ENCODE results near the gene MPPED1. TPM values are rescaled to one million over a fixed set of nuclear protein-coding genes. Genes with fewer than 3 reads are reported as not detected.

The MPPED1 gene
- total and polyA plus RNA-seq, 5 donors, result 0.05 to 0.38 TPM; not detected in 3

DNA sequence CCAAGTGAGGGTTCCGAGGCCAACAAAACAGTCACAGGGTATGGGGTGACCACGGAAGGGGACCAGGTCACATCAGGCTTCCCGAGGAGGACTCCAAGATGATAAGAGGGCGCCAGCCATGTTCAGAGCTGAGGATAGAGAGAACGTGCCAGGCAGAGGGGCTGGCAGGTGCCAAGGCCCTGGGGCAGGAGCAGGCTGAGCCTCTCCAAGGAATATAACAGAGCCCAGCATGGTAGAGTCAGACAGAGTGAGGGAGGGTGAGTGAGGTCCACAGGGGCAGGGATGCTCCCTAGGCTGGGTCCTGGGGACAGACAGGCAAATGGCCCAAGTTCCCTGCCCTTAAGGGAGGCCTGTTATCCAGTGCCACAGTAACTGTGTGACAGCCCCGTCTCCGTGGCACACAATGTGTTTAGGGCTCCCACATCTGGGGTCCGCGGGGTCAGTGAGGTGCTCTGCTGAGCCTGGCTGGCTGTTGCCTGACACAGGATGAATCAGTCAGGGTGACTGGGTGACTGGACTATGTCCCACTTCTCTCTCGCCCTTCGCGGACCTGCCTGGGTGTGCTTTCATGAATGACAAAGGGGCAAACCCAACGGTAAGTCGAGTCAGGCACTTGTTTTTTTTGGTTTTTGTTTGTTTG is 105.3 kb downstream of the MPPED1 start:
- no peak overlapping the region for H3K27ac ChIP-seq (ENCODE audit: low read length)
- ATAC-seq (no peak), DNase-seq (no peak)
- no peaks in the 10 kb centered on the region for H3K9me3 ChIP-seq (ENCODE audit: control insufficient read depth, low read length)
- H3K4me1 ChIP-seq (ENCODE audit: control insufficient read depth, insufficient read depth, low read length), result no peaks in the 10 kb centered on the region
- H3K27me3 ChIP-seq (ENCODE audit: control insufficient read depth, insufficient read depth), result no peaks in the 10 kb centered on the region
- no peak overlapping the region for H3K4me3 ChIP-seq (ENCODE audit: low read length)
- WGBS, result 78% methylated on average over 14 of the region's 14 CpGs
- intact Hi-C loops (cut with DNase I), result no loop called here

DNA sequence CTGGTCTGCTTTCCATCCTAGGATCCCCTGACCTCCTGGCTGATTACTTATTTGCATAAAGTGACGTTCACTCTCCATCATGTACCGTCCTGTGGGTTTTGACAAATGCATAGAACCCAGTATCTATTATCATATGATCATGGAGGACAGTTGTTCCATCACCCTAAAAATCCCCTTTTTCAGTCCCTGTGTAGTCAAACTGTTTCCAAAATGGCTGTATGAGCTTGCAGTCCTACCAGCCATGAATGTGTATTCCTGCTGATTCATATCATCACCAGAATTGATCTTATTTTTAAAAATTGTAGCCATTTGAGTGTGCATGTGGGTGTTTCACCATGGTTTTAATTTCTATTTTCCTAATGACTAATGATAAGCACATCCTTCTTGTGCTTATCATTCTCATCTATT is 108.8 kb downstream of the MPPED1 start:
- H3K27ac ChIP-seq (ENCODE audit: low read length), result no peak overlapping the region
- ATAC-seq (no peak), DNase-seq (no peak)
- intact Hi-C loops (cut with DNase I), result no loop called here
- H3K4me1 ChIP-seq (ENCODE audit: control insufficient read depth, insufficient read depth, low read length), result no peaks in the 10 kb centered on the region
- 59% methylated on average over 2 of the region's 2 CpGs for WGBS
- H3K4me3 ChIP-seq (ENCODE audit: low read length), result no peak overlapping the region
- H3K27me3 ChIP-seq (ENCODE audit: control insufficient read depth, insufficient read depth), result no peaks in the 10 kb centered on the region
- H3K9me3 ChIP-seq (ENCODE audit: control insufficient read depth, low read length), result no peaks in the 10 kb centered on the region

DNA sequence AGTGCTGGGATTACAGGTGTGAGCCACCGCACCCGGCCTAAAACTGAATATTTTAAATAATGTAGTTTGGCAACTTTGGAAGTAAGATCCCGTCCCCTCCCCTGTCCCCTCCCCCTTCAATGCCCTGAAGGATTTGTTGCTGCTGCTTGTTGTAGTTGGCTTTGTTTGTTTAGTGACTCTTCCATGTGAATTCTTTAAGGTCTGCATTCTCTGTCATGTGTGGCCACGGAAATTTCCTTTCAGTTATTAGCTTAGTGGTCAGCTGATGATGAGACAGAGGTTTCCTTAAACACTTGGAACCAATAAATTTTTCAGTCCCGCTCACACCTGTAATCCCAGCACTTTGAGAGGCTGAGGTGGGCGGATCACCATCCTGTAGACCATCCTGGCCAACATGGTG is 109.9 kb downstream of the MPPED1 start:
- H3K27me3 ChIP-seq (ENCODE audit: control insufficient read depth, insufficient read depth), result no peaks in the 10 kb centered on the region

DNA sequence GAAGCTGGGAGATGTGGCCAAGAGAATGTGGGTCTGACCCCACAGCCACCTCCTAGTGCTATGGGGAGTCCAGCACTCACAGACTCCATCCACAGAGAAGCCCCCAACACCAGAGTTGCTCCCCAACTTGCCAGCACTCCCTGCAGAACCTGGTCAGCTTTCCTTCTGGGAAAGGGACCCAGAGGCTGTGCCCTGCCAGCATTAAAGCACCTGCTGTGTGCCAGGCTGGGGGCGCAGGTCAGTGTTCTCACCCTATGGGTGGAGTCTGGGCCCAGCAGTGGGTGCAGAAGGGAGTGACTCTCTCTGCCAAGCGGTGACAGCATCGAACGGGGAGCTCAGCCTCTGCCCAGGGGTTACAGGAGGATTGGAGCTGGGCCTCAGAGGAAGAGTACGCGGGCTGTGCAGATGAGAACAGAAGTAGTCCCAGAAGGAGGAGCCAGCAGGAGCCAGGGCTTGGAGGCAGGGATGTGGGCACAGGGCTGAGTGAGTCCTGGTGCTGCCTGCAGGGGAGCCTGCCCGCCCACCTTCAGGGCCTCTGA is 114.4 kb downstream of the MPPED1 start:
- H3K4me1 ChIP-seq (ENCODE audit: control insufficient read depth, insufficient read depth, low read length), result no peaks in the 10 kb centered on the region
- DNase-seq (no peak), ATAC-seq (no peak)
- intact Hi-C loops (cut with DNase I), result no loop called here
- H3K27me3 ChIP-seq (ENCODE audit: control insufficient read depth, insufficient read depth), result no peaks in the 10 kb centered on the region
- H3K27ac ChIP-seq (ENCODE audit: low read length), result no peak overlapping the region
- WGBS, result 87% methylated on average over 7 of the region's 7 CpGs
- no peak overlapping the region for H3K4me3 ChIP-seq (ENCODE audit: low read length)
- H3K9me3 ChIP-seq (ENCODE audit: control insufficient read depth, low read length), result no peaks in the 10 kb centered on the region

More for the DNA sequence above, 109.9 kb downstream of the MPPED1 start:
- no peaks in the 10 kb centered on the region for H3K9me3 ChIP-seq (ENCODE audit: control insufficient read depth, low read length)
- H3K4me3 ChIP-seq (ENCODE audit: low read length), result no peak overlapping the region
- ATAC-seq (no peak), DNase-seq (no peak)
- WGBS, result 84% methylated on average over 6 of the region's 6 CpGs
- intact Hi-C loops (cut with DNase I), result no loop called here
- no peak overlapping the region for H3K27ac ChIP-seq (ENCODE audit: low read length)
- H3K4me1 ChIP-seq (ENCODE audit: control insufficient read depth, insufficient read depth, low read length), result no peaks in the 10 kb centered on the region

DNA sequence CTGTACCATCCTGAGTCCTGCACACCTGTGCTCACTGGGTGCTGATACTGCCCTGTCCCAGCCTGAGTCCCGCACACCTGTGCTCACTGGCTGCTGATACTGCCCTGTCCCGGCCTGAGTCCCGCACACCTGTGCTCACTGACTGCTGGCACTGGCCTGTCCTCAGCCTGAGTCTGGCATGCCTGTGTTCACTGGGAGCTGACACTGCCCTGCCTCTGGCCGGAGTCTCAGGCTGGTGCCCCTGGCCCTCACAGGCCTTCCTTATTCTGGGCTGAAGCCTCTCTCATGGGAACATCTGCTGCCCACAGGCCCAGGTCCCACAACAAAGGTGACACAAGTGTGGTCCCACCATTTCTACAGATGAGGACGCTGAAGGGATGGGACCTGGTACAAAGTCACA is 115.1 kb downstream of the MPPED1 start:
- Histone ChIP-seq H3K27me3 (ENCODE audit: control insufficient read depth, insufficient read depth) (no peaks in the 10 kb centered on the region), H3K4me1 (ENCODE audit: control insufficient read depth, insufficient read depth, low read length) (no peaks in the 10 kb centered on the region), H3K27ac (ENCODE audit: low read length) (no peak overlapping the region), H3K4me3 (ENCODE audit: low read length) (no peak overlapping the region), H3K9me3 (ENCODE audit: control insufficient read depth, low read length) (no peaks in the 10 kb centered on the region)
- WGBS, result 85% methylated on average over 5 of the region's 5 CpGs
- intact Hi-C loops (cut with DNase I), result no loop called here
- no peak for ATAC-seq
- DNase-seq, result no peak

DNA sequence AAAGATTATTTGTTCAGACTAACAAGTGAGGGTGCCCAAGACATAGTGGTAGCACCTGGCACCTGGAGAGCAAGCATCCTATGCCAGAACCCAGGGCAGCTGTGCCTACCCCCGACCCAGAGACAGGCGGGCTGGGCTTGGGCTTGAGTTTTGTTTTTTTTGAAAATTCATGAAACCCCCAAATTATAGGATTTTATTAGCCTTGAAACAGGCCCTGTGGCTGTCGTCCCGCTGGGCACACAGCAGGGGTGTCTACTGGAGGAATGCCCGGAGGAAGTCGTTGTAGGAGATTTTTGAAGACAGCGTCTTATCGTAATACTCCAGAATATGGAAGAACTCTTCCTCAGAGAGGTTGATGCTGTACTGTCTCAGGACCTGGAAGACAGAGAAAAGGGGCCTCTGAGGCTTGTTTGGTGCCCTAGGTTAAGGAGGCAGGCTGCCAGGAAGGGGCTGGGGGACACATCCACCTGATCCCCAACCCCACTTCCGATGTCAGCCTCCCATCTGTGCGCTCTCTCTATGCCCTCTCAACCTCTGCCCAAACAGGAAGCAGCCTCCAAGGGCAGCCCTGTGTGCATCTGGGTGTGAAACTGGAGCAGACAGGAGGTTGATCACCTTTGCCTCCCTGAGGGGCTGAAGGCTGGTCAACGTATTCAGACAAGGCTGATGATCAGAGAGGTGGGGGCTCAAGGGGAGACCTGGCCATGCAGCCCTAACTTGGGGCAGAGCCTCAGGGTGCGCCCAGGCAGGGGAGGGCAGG is 117.0 kb downstream of the MPPED1 start:
- WGBS, result 63% methylated on average over 12 of the region's 12 CpGs

DNA sequence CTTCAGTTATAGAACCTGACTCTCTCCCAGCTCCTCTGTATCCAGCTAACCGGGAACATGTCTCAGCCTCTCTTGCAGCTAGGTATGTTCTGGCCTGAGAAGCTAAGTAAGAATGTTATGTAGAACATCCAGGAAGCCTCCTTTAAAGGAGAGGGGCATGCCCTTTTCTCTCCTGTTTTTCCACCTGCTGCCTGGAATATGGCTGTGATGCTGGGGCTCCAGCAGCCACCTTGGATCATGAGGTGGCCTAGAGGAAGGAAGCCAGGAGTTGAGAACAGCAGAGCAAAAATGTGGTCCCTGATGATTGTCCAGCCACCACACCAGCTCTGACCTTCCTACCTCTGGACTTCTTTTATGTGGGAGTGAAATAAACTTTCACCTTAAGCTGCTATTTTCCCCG is 117.6 kb downstream of the MPPED1 start:
- DNase-seq (no peak), ATAC-seq (no peak)
- Histone ChIP-seq H3K4me1 (ENCODE audit: control insufficient read depth, insufficient read depth, low read length) (no peaks in the 10 kb centered on the region), H3K4me3 (ENCODE audit: low read length) (no peak overlapping the region), H3K27ac (ENCODE audit: low read length) (no peak overlapping the region), H3K9me3 (ENCODE audit: control insufficient read depth, low read length) (no peaks in the 10 kb centered on the region), H3K27me3 (ENCODE audit: control insufficient read depth, insufficient read depth) (no peaks in the 10 kb centered on the region)
- 95% methylated on average over 2 of the region's 2 CpGs for WGBS
- intact Hi-C loops (cut with DNase I), result no loop called here

More for the DNA sequence above, 117.0 kb downstream of the MPPED1 start:
- DNase-seq, result no peak
- no peak overlapping the region for H3K4me3 ChIP-seq (ENCODE audit: low read length)
- H3K27me3 ChIP-seq (ENCODE audit: control insufficient read depth, insufficient read depth), result no peaks in the 10 kb centered on the region
- intact Hi-C loops (cut with DNase I), result no loop called here
- no peaks in the 10 kb centered on the region for H3K9me3 ChIP-seq (ENCODE audit: control insufficient read depth, low read length)
- ATAC-seq, result no peak
- no peak overlapping the region for H3K27ac ChIP-seq (ENCODE audit: low read length)
- no peaks in the 10 kb centered on the region for H3K4me1 ChIP-seq (ENCODE audit: control insufficient read depth, insufficient read depth, low read length)

DNA sequence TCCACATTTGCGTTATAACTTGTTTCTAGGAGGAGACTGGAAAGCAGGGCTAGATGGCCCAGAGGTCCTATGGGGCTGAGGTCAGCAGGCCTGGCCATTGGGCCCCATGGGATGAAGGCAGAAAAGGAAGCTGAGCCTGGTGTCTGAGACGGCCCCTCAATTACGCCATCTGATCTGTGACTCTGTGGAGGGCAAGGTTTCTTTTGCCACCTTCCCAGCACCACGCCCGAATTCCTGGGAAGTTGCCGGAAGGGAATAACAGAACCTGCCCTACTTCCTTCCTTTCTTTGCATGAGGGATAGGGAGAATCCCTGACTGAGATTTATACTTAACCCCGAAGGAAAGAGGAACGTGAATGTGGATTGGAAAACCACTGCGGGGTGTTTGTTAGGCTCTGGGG is 118.1 kb downstream of the MPPED1 start:
- no peak for DNase-seq
- intact Hi-C loops (cut with DNase I), result no loop called here
- no peaks in the 10 kb centered on the region for H3K27me3 ChIP-seq (ENCODE audit: control insufficient read depth, insufficient read depth)

DNA sequence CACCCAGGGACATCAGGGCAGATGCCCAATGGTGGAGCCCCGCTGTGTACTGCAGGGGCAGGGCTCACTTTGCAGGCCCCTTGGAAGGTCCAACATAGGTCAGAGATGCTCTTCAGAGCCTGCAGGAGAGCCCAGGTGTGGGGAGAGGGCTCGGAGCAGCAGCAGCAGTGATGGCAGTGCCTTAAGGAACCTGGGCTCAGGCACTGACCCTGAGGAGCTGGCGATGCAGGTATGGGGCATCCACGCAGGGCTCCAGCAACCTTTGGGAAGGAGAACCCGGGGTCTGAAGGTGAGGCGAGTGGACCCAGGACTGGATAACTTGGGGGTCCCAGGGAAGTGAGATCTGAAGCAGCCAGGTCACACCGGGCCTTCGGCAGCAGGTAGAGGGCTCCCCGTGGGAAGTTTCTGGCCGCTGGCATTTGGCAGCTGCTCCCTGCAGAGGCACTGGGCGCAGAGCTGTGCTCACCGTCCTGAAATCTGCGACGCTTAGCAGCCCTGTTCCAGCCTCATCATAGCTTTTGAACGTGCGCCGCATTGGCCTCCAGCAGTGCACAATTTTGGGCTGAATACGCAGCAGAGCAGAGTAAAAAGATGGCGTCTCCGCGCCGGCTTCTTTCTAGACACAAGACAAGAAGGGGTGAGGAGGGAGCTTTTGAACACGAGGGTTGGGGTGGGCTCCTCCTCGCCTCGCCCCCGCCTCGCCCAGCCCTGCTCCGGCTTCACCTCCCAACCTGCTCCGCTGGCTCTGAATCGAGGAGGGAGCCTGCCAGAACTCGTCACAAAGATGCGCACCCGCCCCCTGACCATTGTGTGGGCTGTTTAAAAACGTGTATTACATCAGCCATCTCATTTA is 118.8 kb downstream of the MPPED1 start:
- Histone ChIP-seq H3K4me1 (ENCODE audit: control insufficient read depth, insufficient read depth, low read length) (no peaks in the 10 kb centered on the region), H3K27ac (ENCODE audit: low read length) (no peak overlapping the region), H3K27me3 (ENCODE audit: control insufficient read depth, insufficient read depth) (no peaks in the 10 kb centered on the region), H3K9me3 (ENCODE audit: control insufficient read depth, low read length) (no peaks in the 10 kb centered on the region), H3K4me3 (ENCODE audit: low read length) (no peak overlapping the region)
- no peak for ATAC-seq
- intact Hi-C loops (cut with DNase I), result no loop called here
- 84% methylated on average over 34 of the region's 34 CpGs for WGBS
- DNase-seq, result no peak

More for the DNA sequence above, 118.1 kb downstream of the MPPED1 start:
- no peak for ATAC-seq
- 74% methylated on average over 9 of the region's 9 CpGs for WGBS
- no peaks in the 10 kb centered on the region for H3K4me1 ChIP-seq (ENCODE audit: control insufficient read depth, insufficient read depth, low read length)
- no peaks in the 10 kb centered on the region for H3K9me3 ChIP-seq (ENCODE audit: control insufficient read depth, low read length)
- no peak overlapping the region for H3K4me3 ChIP-seq (ENCODE audit: low read length)
- H3K27ac ChIP-seq (ENCODE audit: low read length), result no peak overlapping the region

DNA sequence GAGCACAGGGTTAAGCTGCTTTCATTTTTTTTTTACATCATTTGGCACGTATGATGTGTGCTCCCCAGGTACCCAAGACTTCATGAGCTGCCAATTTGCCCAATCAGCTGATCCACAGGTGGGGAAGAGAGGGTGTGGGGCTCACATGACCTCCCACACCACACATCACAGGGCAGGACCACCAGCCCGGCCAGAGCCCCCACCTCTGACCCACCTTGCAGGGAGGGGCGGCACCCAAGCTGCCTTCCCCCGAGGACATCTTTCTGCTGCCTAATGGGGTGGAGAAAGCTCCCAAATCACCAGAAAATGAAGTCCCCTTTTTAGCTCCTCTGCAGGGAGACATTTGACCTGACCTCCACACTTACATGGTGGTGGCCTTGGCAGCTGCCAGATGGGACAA is 119.8 kb downstream of the MPPED1 start:
- intact Hi-C loops (cut with DNase I), result no loop called here
- WGBS, result 64% methylated on average over 4 of the region's 4 CpGs
- Histone ChIP-seq H3K27ac (ENCODE audit: low read length) (no peak overlapping the region), H3K4me3 (ENCODE audit: low read length) (no peak overlapping the region), H3K27me3 (ENCODE audit: control insufficient read depth, insufficient read depth) (no peaks in the 10 kb centered on the region), H3K4me1 (ENCODE audit: control insufficient read depth, insufficient read depth, low read length) (no peaks in the 10 kb centered on the region), H3K9me3 (ENCODE audit: control insufficient read depth, low read length) (no peaks in the 10 kb centered on the region)
- ATAC-seq (no peak), DNase-seq (no peak)
